K562 (cell line): Measurements from ENCODE around the gene ACSF2. TPM values are rescaled to one million over a fixed set of nuclear protein-coding genes. Genes with fewer than 3 reads are reported as not detected.

Experiments
- ATAC-seq: fragments of 200-7000 bp; cut with Tn5 transposase; 3 replicates; pipeline ENCODE4 v1.9.1; 2020; ENCODE audit warnings: moderate library complexity
- BruUV-seq: library from RNA; stranded (reverse); fragments of 400-500 nt; replicated peaks from 2 replicates; lab custom pipeline; 2021; lab: Mats Ljungman, UMichigan
- CTCF ChIA-PET: fragments of 300-600 bp; formaldehyde crosslinking; extraction: SDS; loops from one replicate; lab custom pipeline; 2021; ENCODE audit warnings: low intra/inter-chr PET ratio; lab: Yijun Ruan, JAX
- POLR2A ChIA-PET: fragments of 300-600, 350-650 bp; sonication (Branson Sonifier 250); formaldehyde crosslinking; extraction: SDS; loops from one replicate; lab custom pipeline; 2021; ENCODE audit warnings: antibody characterized with exemption, inconsistent platforms; lab: Yijun Ruan, JAX
- DNase-seq, 4 experiments: peaks; one replicate each; pipeline versions ENCODE4 v3.0.0 to v3.0.0-alpha.2; 2011 to 2018; ENCODE audit warnings: low spot score in 3 of 4, mixed read lengths in 3 of 4; ENCODE audit errors: extremely low read depth in 1 of 4
- FAIRE-seq: peaks from 2 replicates; lab custom pipeline; 2011; peaks lifted over from hg19 to GRCh38; lab: Jason Lieb, UNC
- H2AFZ ChIP-seq: 2 replicates; pipeline ENCODE4 v1.6.0; 2011; ENCODE audit warnings: low read depth, low read length, control low read depth, inconsistent platforms
- H3K27ac ChIP-seq: fragments of 200-600 bp; 3 replicates; pipeline ENCODE4 v1.8.0; 2011; ENCODE audit warnings: low read depth, mild to moderate bottlenecking, control low read depth, inconsistent platforms, low read length, moderate library complexity, mixed read lengths; ENCODE audit errors: extremely low read depth
- H3K27me3 ChIP-seq, 2 experiments: fragments of 300-600 bp in 1 of 2; 2 replicates in 1 of 2; 3 replicates in 1 of 2; pipeline versions ENCODE4 v1.6.0 to v1.8.0; 2011; ENCODE audit warnings: inconsistent platforms in 2 of 2, low read length in 2 of 2, mild to moderate bottlenecking in 1 of 2, mixed read lengths in 1 of 2, moderate library complexity in 1 of 2; ENCODE audit not compliant: control insufficient read depth in 2 of 2, insufficient read depth in 2 of 2
- H3K36me3 ChIP-seq: fragments of 300-600 bp; 3 replicates; pipeline ENCODE4 v1.8.0; 2011; ENCODE audit warnings: mild to moderate bottlenecking, low read length, inconsistent platforms; ENCODE audit not compliant: control insufficient read depth, insufficient read depth
- H3K4me1 ChIP-seq, 2 experiments: fragments of 200-600 bp in 1 of 2; replicated peaks in 1 of 2; 2 replicates in 1 of 2; 3 replicates in 1 of 2; pipeline versions ENCODE4 v1.5.1 to v1.8.0; 2011; ENCODE audit warnings: inconsistent platforms in 2 of 2, low read length in 2 of 2, mild to moderate bottlenecking in 1 of 2, mixed read lengths in 1 of 2, moderate library complexity in 1 of 2; ENCODE audit not compliant: control insufficient read depth in 2 of 2, insufficient read depth in 2 of 2
- H3K4me2 ChIP-seq: 2 replicates; pipeline ENCODE4 v1.6.1; 2011; ENCODE audit warnings: low read length, control low read depth, inconsistent platforms, mixed read lengths; ENCODE audit not compliant: insufficient read depth
- H3K4me3 ChIP-seq: fragments of 200-600 bp; sonication (generic), shearing (Covaris generic); 2 replicates; pipeline ENCODE4 v1.5.1; 2016; ENCODE audit warnings: control low read depth, inconsistent platforms
- H3K79me2 ChIP-seq: fragments of 200-600 bp; 3 replicates; pipeline ENCODE4 v1.8.0; 2011; ENCODE audit warnings: low read length, inconsistent platforms; ENCODE audit not compliant: control insufficient read depth, insufficient read depth
- H3K9ac ChIP-seq, 2 experiments: 2 replicates each; pipeline versions ENCODE4 v1.6.0 to v1.6.1; 2011; ENCODE audit warnings: low read depth in 2 of 2, low read length in 2 of 2, control low read depth in 1 of 2, inconsistent platforms in 1 of 2, mild to moderate bottlenecking in 1 of 2, mixed read lengths in 1 of 2; ENCODE audit not compliant: insufficient read depth in 1 of 2
- H3K9me1 ChIP-seq: one replicate; pipeline ENCODE4 v1.6.0; 2011; ENCODE audit warnings: inconsistent platforms, mild to moderate bottlenecking, low read length, moderate library complexity; ENCODE audit not compliant: control insufficient read depth, insufficient read depth
- H3K9me3 ChIP-seq: replicated peaks from 2 replicates; pipeline ENCODE4 v1.5.1; 2011; ENCODE audit warnings: low read depth, low read length, inconsistent platforms; ENCODE audit not compliant: control insufficient read depth, insufficient read depth
- H4K20me1 ChIP-seq: replicated peaks from 2 replicates; pipeline ENCODE4 v1.6.1; 2011; ENCODE audit warnings: low read length, inconsistent platforms, mixed read lengths; ENCODE audit not compliant: control insufficient read depth, insufficient read depth
- BMI1 ChIP-seq: fragments of 150-350 bp; IDR thresholded peaks from 2 replicates; pipeline ENCODE4 v1.6.1; 2014; ENCODE audit warnings: low read length
- BRD9 ChIP-seq: fragments of 450-650 bp; IDR thresholded peaks from 2 replicates; pipeline ENCODE4 v1.6.1; 2018; ENCODE audit warnings: low read depth; ENCODE audit not compliant: partially characterized antibody
- CHD1 ChIP-seq: fragments of 200-600 bp; sonication (generic); IDR thresholded peaks from one replicate; pipeline ENCODE4 v1.6.1; 2012; ENCODE audit warnings: mild to moderate bottlenecking, moderate library complexity, low read length, inconsistent platforms
- ILF3 ChIP-seq: fragments of 450-650 bp; IDR thresholded peaks from 2 replicates; pipeline ENCODE4 v1.6.1; 2018; ENCODE audit warnings: antibody characterized with exemption, mild to moderate bottlenecking, moderate library complexity, borderline replicate concordance
- KAT2B ChIP-seq: IDR thresholded peaks from one replicate; pipeline ENCODE4 v1.6.1; 2012; ENCODE audit warnings: low read depth, mild to moderate bottlenecking, control low read depth, inconsistent platforms, low read length, moderate library complexity
- MAFF ChIP-seq: IDR thresholded peaks from 2 replicates; pipeline ENCODE4 v1.6.1; 2012; ENCODE audit warnings: low read length, improper control_type of control experiment
- MXI1 ChIP-seq: IDR thresholded peaks from 2 replicates; pipeline ENCODE4 v1.6.1; 2011; ENCODE audit warnings: low read depth, mild to moderate bottlenecking, improper control_type of control experiment, low read length
- RUNX1 ChIP-seq: sonication (generic); IDR thresholded peaks from 2 replicates; pipeline ENCODE4 v1.6.1; 2016; ENCODE audit warnings: antibody characterized with exemption, low read depth
- TRIM24 ChIP-seq, 2 experiments: fragments of 450-650 bp; IDR thresholded peaks; 2 replicates each; pipeline ENCODE4 v1.6.1; 2016
- U2AF2 ChIP-seq: fragments of 200-400 bp; formaldehyde crosslinking; optimal IDR thresholded peaks from 2 replicates; pipeline ENCODE3; 2017; ENCODE audit warnings: low read depth, mild to moderate bottlenecking, low read length
- XRCC5 ChIP-seq: fragments of 200-400 bp; formaldehyde crosslinking; IDR thresholded peaks from 2 replicates; pipeline ENCODE4 v1.6.1; 2017; ENCODE audit warnings: low read depth, mild to moderate bottlenecking, low read length
- YY1 ChIP-seq, 3 experiments: IDR thresholded peaks; 2 replicates each; pipeline ENCODE4 v1.6.1; 2011; ENCODE audit warnings: low read length in 2 of 3, mild to moderate bottlenecking in 2 of 3, moderate library complexity in 2 of 3, borderline replicate concordance in 1 of 3, control low read depth in 1 of 3, low read depth in 1 of 3; ENCODE audit not compliant: insufficient read depth in 3 of 3, insufficient replicate concordance in 2 of 3, control insufficient read depth in 1 of 3, insufficient read length in 1 of 3; ENCODE audit errors: extremely low read depth in 1 of 3
- ZNF12 ChIP-seq: sonication (generic); formaldehyde crosslinking; IDR thresholded peaks from 2 replicates; pipeline ENCODE4 v1.4.0; 2020; ENCODE audit warnings: mild to moderate bottlenecking, missing genetic modification reagents
- ZNF324 ChIP-seq: fragments of 250-450 bp; sonication (Bioruptor Pico); IDR thresholded peaks from 2 replicates; pipeline ENCODE4 v1.4.0; 2020; ENCODE audit warnings: mild to moderate bottlenecking
- ZNF507 ChIP-seq: conservative IDR thresholded peaks from 2 replicates; pipeline ENCODE4 v1.6.1; 2017; ENCODE audit warnings: missing genetic modification characterization, missing compliant biosample characterization
- WGBS: fragments of 100-300 bp; shearing (Covaris generic); methylation state at CpG from one replicate; pipeline ENCODE4 v1.1.6; 2016; ENCODE audit warnings: low coverage, mixed read lengths; ENCODE audit not compliant: insufficient coverage; ENCODE audit errors: missing lambda C conversion rate; 5-methylcytosine and 5-hydroxymethylcytosine counted together
- in situ Hi-C: fragments of 300-500 bp; cut with MboI; formaldehyde crosslinking; loops from 4 replicates; pipeline ENCODE4 v1.15.0; 2018; ENCODE audit warnings: inconsistent platforms, mixed read lengths
- intact Hi-C: fragments of 100-400 bp; cut with micrococcal nuclease; formaldehyde crosslinking; loops from 2 replicates; pipeline ENCODE4 v1.14.2; 2022
- polyA plus RNA-seq, 8 experiments: library from polyadenylated mRNA; depleted of rRNA in 4 of 8; stranded (reverse) in 5 of 8; unstranded in 3 of 8; fragments of >200 nt; fragmentation: Nextera tagmentation in 2 of 8; fragmentation: Illumina TruSeq in 1 of 8; extraction: Ambion mirVana in 2 of 8; extraction: Trizol in 1 of 8; gene quantifications; 2 replicates each; pipeline versions ENCODE4 v1.2.1 to v1.2.3, GENCODE V29; 2011 to 2014; ENCODE audit warnings: inconsistent platforms in 1 of 8, missing spikeins in 1 of 8
- total RNA-seq, 7 experiments: library from RNA; depleted of rRNA in 6 of 7; stranded (reverse); fragments of >200 nt in 6 of 7; fragmentation: Illumina TruSeq in 2 of 7; extraction: Trizol in 2 of 7; gene quantifications; 2 replicates each; pipeline versions ENCODE4 v1.2.1 to v1.2.3, GENCODE V29; 2011 to 2021; ENCODE audit warnings: low replicate concordance in 1 of 7
- TF ChIP-seq, protein P1 (sequence below), 2 experiments: IDR thresholded peaks in 1 of 2; conservative IDR thresholded peaks in 1 of 2; 2 replicates each; pipeline ENCODE4 v1.6.1; 2016; ENCODE audit warnings: low read depth in 2 of 2, mild to moderate bottlenecking in 1 of 2, missing compliant biosample characterization in 1 of 2, missing genetic modification characterization in 1 of 2, moderate library complexity in 1 of 2
- TF ChIP-seq, protein P2 (sequence below): fragments of 450-650 bp; IDR thresholded peaks from one replicate; pipeline ENCODE4 v1.6.1; 2018; ENCODE audit warnings: mild to moderate bottlenecking, moderate library complexity; ENCODE audit not compliant: partially characterized antibody
- TF ChIP-seq, protein P3 (sequence below): sonication (generic); formaldehyde crosslinking; IDR thresholded peaks from 2 replicates; pipeline ENCODE4 v1.9.0; 2022; ENCODE audit warnings: mild to moderate bottlenecking, missing genetic modification reagents

Gene ACSF2
- total and polyA plus RNA-seq, 9 of the 15 experiments (the other 6 are each of a cell fraction or from before 2014, with no cell fraction given): 0.89 to 6.1 (median 3.5) TPM

DNA sequence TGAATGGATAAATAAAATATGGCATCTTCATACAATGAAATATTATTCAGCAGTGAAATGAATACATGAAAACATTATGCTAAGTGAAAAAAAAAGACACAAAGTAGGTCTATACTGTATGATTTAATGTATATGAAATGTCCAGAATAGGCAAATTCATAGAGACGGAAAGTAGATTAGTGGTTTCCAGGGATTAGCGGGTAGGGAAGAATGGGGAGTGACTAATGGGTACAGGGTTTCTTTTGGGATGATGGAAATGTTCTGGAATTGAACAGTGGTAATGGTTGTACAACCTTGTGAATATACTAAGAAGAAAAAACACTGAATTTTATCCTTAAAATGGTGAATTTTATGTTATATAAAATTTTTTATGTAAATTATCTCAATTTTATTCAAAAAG lies 73.7 kb downstream of the ACSF2 start:
- no peak for ATAC-seq
- intact Hi-C loops: no loop called here
- TF ChIP-seq BRD9 (no peak), ZNF324 (CRISPR knock-in tag) (no peak), CHD1 (no peak), XRCC5 (no peak), YY1 (IDR thresholded peaks at IDR 0.05; ENCODE audit: borderline replicate concordance in 1 of 3, control insufficient read depth in 1 of 3, extremely low read depth in 1 of 3, insufficient read depth in 3 of 3, insufficient read length in 1 of 3, insufficient replicate concordance in 2 of 3, low read depth in 1 of 3, low read length in 2 of 3) (no peak), RUNX1 (no peak), U2AF2 (no peak), TRIM24 (IDR thresholded peaks at IDR 0.05) (no peak), MAFF (no peak), MXI1 (no peak), ILF3 (no peak), KAT2B (no peak), BMI1 (no peak), ZNF507 (tag) (no peak), ZNF12 (CRISPR knock-in tag) (no peak)
- TF ChIP-seq, protein P1, sequence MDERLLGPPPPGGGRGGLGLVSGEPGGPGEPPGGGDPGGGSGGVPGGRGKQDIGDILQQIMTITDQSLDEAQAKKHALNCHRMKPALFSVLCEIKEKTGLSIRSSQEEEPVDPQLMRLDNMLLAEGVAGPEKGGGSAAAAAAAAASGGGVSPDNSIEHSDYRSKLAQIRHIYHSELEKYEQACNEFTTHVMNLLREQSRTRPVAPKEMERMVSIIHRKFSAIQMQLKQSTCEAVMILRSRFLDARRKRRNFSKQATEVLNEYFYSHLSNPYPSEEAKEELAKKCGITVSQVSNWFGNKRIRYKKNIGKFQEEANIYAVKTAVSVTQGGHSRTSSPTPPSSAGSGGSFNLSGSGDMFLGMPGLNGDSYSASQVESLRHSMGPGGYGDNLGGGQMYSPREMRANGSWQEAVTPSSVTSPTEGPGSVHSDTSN (CRISPR knock-in tag; IDR thresholded peaks at IDR 0.05; ENCODE audit: low read depth): no peak
- TF ChIP-seq, protein P1 (tag; conservative IDR thresholded peaks at IDR 0.05; ENCODE audit: low read depth): no peak
- TF ChIP-seq, protein P2, sequence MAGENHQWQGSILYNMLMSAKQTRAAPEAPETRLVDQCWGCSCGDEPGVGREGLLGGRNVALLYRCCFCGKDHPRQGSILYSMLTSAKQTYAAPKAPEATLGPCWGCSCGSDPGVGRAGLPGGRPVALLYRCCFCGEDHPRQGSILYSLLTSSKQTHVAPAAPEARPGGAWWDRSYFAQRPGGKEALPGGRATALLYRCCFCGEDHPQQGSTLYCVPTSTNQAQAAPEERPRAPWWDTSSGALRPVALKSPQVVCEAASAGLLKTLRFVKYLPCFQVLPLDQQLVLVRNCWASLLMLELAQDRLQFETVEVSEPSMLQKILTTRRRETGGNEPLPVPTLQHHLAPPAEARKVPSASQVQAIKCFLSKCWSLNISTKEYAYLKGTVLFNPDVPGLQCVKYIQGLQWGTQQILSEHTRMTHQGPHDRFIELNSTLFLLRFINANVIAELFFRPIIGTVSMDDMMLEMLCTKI: no peak
- TF ChIP-seq, protein P3, sequence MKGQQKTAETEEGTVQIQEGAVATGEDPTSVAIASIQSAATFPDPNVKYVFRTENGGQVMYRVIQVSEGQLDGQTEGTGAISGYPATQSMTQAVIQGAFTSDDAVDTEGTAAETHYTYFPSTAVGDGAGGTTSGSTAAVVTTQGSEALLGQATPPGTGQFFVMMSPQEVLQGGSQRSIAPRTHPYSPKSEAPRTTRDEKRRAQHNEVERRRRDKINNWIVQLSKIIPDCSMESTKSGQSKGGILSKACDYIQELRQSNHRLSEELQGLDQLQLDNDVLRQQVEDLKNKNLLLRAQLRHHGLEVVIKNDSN: no peak

More for the DNA sequence above, 73.7 kb downstream of the ACSF2 start:
- Histone ChIP-seq H4K20me1 (0 out of 2 replicates have a peak, but pooled peaks cover 3% of the 10 kb centered on the region), H3K27me3 (peaks cover 14 to 24% of the 10 kb centered on the region in 2 experiments; a peak in 4 of 5 replicates), H3K9ac (no peak overlapping the region), H3K79me2 (no peaks in the 10 kb centered on the region), H3K36me3 (no peaks in the 10 kb centered on the region), H3K9me1 (no peaks in the 10 kb centered on the region), H3K27ac (no peak overlapping the region), H3K4me1 (no peaks in the 10 kb centered on the region; a peak in 2 of 5 replicates), H3K9me3 (no peaks in the 10 kb centered on the region), H2AFZ (no peak overlapping the region), H3K4me3 (no peak overlapping the region), H3K4me2 (no peak overlapping the region)
- CTCF ChIA-PET: no interaction called here
- in situ Hi-C loops: no loop called here
- FAIRE-seq (no peak), DNase-seq (no peak)
- no TSS peak for BruUV-seq
- POLR2A ChIA-PET: no interaction called here
- WGBS: 32% methylated on average over 2 of the region's 2 CpGs
